Stimulated activated naive CD4-positive, alpha-beta T cell (primary cell): ENCODE results near the gene SENP2.
"Not testable (repeated sequence)": the region's sequence is repeated elsewhere in the genome, so short reads cannot be mapped to it uniquely, and the experiment has no call there.

ENCODE experiments used
- DNase-seq, 6 experiments: peaks; one replicate each; lab custom pipeline; 2025; lab: John Stamatoyannopoulos, UW

The SENP2 gene

DNA sequence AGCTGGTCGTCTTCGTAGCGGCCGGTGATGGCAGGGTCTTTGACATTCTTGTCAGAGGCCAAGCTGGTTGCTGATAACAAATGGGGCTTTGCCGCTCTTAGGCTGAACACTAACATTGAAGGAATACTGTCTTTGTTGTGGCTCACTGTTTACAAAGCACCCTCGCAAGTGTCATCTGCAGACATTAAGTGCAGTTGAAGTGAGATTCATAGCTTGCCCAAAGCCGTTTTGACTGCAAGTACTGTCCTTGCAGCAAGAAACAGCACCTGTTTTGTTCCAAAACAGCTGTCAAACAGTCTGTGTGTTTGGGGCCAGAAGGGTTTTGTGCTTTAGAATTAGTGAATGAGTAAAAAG is 568 bp downstream of the SENP2 start:
- DNase-seq: no peak

GRCh38 chr3:185594073-185594472 is 8.0 kb downstream of the SENP2 start:
- DNase-seq: no peak

GRCh38 chr3:185595526-185595925 is 9.4 kb downstream of the SENP2 start:
- no peak for DNase-seq

- no peak for DNase-seq
Measured at GRCh38 chr3:185605566-185605965, 19.5 kb downstream of the SENP2 start.

DNA sequence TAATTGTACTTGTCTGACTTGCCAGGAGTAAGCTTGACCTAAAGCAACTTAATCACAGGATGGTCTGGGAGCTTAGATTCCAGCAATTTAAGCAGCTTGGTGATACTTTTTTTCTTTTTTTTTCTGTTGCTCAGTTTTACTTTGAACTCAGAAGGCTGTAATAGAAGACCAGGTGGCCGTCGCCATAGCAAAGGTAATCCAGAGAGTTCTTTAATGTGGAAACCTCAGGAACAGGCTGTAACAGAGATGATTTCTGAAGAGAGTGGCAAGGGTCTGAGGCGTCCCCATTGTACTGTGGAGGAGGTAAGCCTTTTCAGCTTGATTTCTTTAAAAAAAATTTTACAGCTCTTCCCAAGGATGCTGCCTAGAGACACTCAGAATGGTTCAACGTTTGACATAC is 20.1 kb downstream of the SENP2 start:
- no peak for DNase-seq

GRCh38 chr3:185613016-185613415 is 26.9 kb downstream of the SENP2 start:
- no peak for DNase-seq

DNA sequence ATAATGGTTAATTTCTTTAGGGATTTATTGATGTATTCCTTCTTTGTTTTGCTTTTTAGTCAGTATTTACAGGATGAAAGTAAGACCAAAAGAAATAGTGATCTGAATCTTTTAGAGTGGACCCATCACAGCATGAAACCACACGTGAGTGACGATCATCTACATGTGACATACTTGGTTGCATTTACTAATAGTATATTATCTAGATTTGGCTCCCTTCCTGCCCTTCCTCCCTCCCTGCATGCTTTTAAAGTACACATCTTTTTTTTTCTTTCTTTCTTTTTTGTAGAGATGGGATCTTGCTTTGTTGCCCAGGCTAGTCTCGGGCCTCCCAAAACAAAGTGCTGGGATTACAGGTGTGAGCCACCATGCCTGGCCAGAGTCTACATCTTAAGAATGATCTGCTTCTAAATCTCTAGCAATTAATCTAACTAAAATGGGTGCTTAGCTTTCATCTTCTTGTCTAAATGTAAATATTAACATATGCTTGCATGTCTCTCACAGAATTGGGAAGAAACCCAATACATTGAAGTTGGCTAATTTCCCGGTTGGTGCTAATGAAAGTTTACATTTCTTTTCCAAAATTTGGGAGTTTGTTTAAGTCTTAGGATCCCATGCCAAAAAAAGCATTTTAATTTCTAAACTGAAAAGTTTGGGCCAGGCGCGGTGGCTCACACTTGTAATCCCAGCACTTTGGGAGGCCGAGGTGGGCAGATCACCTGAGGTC is 38.0 kb downstream of the SENP2 start:
- DNase-seq: no peak

GRCh38 chr3:185625784-185626183 is 39.7 kb downstream of the SENP2 start:
- DNase-seq: no peak

DNA sequence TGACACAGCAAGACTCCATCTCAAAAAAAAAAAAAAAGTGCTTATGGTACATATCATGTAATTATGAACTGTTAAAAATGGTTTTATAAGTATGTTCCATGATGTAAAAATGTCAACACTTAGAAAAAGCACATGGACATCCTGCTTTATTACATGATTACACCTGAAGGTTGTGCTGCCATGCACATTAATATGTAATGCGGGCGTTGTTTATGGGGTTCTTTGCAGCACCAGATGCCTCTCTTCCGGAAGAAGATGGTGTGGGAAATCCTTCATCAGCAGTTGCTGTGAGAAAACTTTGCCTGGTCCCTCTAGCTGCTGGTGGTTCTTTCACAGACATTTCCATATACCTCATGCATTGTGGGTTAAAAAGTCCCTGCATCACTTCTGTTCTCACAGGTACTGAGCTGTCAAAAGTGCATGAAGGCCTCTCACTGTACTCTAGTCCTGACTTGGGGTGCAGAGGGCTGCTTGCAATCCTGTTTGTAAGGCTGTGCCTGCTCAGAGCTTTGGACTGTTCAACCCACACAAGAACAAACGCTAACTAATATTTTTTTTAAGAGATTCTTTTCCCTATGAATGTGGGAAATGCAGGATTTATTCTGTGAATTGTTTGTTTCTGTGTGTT is 43.6 kb downstream of the SENP2 start:
- DNase-seq: no peak

- DNase-seq: no peak
Measured at GRCh38 chr3:185630182-185630622, 44.1 kb downstream of the SENP2 start.

GRCh38 chr3:185631108-185631507 is 45.0 kb downstream of the SENP2 start:
- no peak for DNase-seq

DNA sequence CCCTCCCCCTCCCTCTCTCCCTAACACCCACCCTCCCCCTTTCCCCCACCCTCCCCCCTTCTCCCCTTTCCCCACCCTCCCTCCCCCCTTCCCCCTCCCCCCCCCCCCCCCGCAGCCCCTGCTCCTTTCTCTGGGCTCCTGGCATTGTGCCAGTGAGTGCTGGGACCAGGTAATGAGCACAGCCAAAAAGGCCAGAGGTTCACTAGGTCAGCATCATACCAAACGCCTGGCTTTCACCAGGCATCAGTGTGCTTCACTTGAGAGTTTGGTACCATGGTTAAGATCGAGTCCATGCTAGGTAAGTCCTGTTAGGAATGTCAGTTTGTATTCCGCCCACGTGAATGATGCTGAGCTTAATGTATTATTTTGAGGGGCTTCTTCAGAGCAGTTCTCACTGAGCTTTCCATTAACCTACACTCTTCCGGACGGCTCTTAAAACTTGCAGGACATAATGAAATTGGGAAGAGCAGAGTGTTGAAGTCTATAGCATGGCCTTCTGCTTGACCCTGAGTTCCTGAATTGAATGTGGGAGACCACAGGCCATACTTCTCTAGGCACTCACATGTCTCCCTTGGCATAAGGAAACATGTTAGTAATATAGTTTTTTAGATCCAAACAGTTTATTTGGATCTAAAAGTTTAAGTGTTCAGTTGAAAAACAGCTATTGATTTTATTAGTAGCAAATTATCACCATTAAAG is 45.6 kb downstream of the SENP2 start:
- peak in 1 of 6 experiments; percentile 5 for DNase-seq

DNA sequence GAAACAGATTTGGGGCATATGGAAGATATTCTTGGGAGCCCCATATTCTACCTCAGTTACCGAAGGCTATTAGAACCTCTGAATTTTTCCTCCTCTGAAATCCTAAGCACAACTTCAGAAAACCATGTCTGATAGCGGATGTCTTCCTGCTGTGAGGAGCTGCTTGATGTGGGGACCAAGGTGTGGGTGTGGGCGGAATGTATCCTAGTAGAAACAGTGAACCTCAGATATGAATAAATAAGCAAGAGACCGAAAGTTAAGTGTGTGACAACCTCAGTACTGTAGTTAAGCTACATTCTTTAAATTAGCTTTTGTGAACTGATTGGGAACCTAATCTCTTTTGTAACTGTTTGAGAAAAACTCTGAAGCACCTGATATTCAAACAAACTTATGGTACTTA is 46.9 kb downstream of the SENP2 start:
- peak in 1 of 6 experiments; percentile 5 for DNase-seq

GRCh38 chr3:185637388-185637787 is 51.3 kb downstream of the SENP2 start:
- DNase-seq: no peak

DNA sequence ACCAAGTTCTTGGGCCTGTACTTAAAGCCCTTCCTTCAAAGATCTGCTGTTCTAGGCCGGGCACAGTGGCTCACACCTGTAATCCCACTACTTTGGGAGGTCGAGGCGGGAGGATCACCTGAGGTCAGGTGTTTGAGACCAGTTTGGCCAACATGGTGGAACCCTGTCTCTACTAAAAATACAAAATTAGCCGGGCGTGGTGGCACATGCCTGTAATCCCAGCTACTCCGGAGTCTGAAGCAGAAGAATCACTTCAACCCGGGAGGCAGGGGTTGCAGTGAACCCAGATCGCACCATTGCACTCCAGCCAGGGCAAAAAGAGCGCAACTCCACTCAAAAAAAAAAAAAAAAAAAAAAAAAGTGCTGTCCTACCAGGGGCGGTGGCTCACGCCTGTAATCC is 52.6 kb downstream of the SENP2 start:
- not testable (repeated sequence) for DNase-seq

GRCh38 chr3:185639632-185640206 is 53.6 kb downstream of the SENP2 start:
- DNase-seq: no peak

DNA sequence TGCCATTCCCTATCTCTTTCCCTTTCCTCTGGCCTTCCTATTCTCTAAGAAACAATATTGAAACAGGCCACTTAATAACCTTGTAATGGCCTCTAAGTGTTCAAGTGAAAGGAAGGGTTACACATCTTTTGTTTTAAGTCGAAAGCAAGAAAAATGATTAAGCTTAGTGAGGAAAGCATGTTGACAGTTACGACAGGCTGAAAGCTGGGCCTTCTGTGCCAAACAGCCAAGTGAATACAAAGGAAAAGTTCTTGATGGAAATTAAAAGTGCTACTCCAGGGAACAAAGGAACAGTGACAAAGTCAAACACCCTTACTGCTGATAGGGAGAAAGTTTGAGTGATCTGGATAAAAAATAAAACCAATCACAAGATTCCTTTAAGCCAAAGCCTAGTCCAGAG is 54.2 kb downstream of the SENP2 start:
- DNase-seq: no peak

GRCh38 chr3:185645191-185645590 is 59.1 kb downstream of the SENP2 start:
- DNase-seq: not testable (repeated sequence)

- DNase-seq: no peak
Measured at GRCh38 chr3:185645596-185646381, 59.7 kb downstream of the SENP2 start.

DNA sequence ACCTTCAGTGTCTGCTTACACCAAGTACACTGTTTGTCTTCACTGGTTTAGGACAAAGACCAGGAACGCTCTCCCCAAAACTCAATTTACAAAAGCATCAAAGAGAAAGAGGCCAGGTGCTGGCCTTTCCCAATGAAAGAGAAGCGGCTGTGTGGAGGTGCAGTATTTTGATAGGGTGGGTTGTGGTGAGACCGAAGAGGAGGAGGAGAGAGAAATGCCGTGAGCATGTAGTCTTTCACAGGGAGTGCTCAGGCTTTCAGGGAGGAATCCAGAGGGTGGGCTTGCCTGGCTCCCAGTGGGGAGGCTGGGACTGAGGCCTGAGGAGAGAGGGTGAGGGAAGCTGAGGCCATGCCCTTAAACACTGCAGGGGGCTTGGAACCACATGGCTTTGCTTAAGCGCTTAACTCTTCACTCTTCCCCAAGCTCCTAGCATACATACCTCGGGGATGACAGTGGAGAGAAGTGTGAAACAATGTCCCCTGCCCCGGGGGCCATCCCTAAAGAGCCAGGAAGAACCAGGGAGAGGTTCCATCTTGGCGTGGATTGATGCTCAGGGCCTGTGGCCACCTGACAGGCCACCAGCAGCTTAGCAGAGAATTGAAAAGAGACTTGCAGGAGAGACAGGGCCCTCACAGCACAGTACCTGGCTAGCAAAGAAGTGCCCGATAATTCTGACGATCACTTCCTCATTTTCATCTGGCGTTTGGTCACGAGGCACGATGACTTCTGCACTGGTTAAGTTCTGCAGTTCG is 60.5 kb downstream of the SENP2 start:
- DNase-seq: no peak

- DNase-seq: no peak
Measured at GRCh38 chr3:185647134-185647879, 61.2 kb downstream of the SENP2 start.
